Panc1 (cell line): ENCODE results near the gene RNF41. TPM values are rescaled to one million over a fixed set of nuclear protein-coding genes. Genes with fewer than 3 reads are reported as not detected.

Experiments used
- ATAC-seq: fragments of 200-7000 bp; cut with Tn5 transposase; 2 replicates; pipeline ENCODE4 v1.9.1; 2020; ENCODE audit warnings: mild to moderate bottlenecking, moderate library complexity
- BruUV-seq: library from RNA; stranded (reverse); fragments of 400-500 nt; replicated peaks from 2 replicates; lab custom pipeline; 2021; lab: Mats Ljungman, UMichigan
- CTCF ChIA-PET: fragments of 300-600 bp; sonication (Branson Sonifier 250); formaldehyde crosslinking; loops from one replicate; lab custom pipeline; 2022; ENCODE audit warnings: antibody characterized with exemption; lab: Charles Lee
- POLR2A ChIA-PET: fragments of 300-600 bp; sonication (Branson Sonifier 250); formaldehyde crosslinking; loops from one replicate; lab custom pipeline; 2022; ENCODE audit warnings: antibody characterized with exemption; lab: Charles Lee
- DNase-seq: peaks from one replicate; pipeline ENCODE4 v3.0.0-alpha.2; 2010; ENCODE audit warnings: low read depth, low spot score
- H3K27ac ChIP-seq: 2 replicates; pipeline ENCODE4 v1.5.1; 2011; ENCODE audit warnings: mild to moderate bottlenecking, low read length, inconsistent platforms
- H3K27me3 ChIP-seq: fragments of 200-500 bp; sonication (Bioruptor generic); 2 replicates; pipeline ENCODE4 v1.6.0; 2014; ENCODE audit warnings: low read length, inconsistent platforms; ENCODE audit not compliant: control insufficient read depth, insufficient read depth
- H3K36me3 ChIP-seq: fragments of 200-500 bp; sonication (Bioruptor generic); 2 replicates; pipeline ENCODE4 v1.5.1; 2014; ENCODE audit warnings: inconsistent platforms, mild to moderate bottlenecking, low read length, moderate library complexity; ENCODE audit not compliant: control insufficient read depth, insufficient read depth
- H3K4me1 ChIP-seq: 2 replicates; pipeline ENCODE4 v1.5.1; 2011; ENCODE audit warnings: inconsistent platforms, mild to moderate bottlenecking, low read length, moderate library complexity; ENCODE audit not compliant: control insufficient read depth, insufficient read depth
- H3K4me3 ChIP-seq, 2 experiments: 2 replicates each; pipeline ENCODE4 v1.5.1; 2011 to 2012; ENCODE audit warnings: low read depth in 2 of 2, low read length in 2 of 2, mild to moderate bottlenecking in 2 of 2, inconsistent platforms in 1 of 2, moderate library complexity in 1 of 2
- H3K9me3 ChIP-seq: fragments of 200-500 bp; sonication (Bioruptor generic); 2 replicates; pipeline ENCODE4 v1.5.1; 2014; ENCODE audit warnings: low read depth, mild to moderate bottlenecking, inconsistent platforms, low read length, moderate library complexity; ENCODE audit not compliant: control insufficient read depth, insufficient read depth
- POLR2AphosphoS5 ChIP-seq: IDR thresholded peaks from 2 replicates; pipeline ENCODE4 v1.6.1; 2012; ENCODE audit warnings: mild to moderate bottlenecking, low read depth, low read length, moderate library complexity
- SIN3A ChIP-seq: IDR thresholded peaks from 2 replicates; pipeline ENCODE4 v1.6.1; 2012; ENCODE audit warnings: low read depth, mild to moderate bottlenecking, low read length, moderate library complexity, borderline replicate concordance; ENCODE audit not compliant: insufficient read depth
- TCF7L2 ChIP-seq: IDR thresholded peaks from 2 replicates; pipeline ENCODE4 v1.6.1; 2011; ENCODE audit warnings: mild to moderate bottlenecking, low read depth, low read length, inconsistent platforms
- in situ Hi-C: cut with HindIII; loops from 2 replicates; pipeline ENCODE4 v1.10.0; 2016; ENCODE audit warnings: low sequenced_read_pairs, low pct_unique_long_range_greater_than_20kb
- intact Hi-C: fragments of 100-400 bp; cut with micrococcal nuclease; formaldehyde crosslinking; loops from one replicate; pipeline ENCODE4 v1.10.0; 2022; ENCODE audit not compliant: unreplicated experiment
- total RNA-seq: library from RNA; stranded (reverse); gene quantifications from one replicate; pipeline ENCODE4 v1.2.1, GENCODE V29; 2021; ENCODE audit not compliant: unreplicated experiment
- TF ChIP-seq, protein P1 (sequence below): fragments of 450-650 bp; IDR thresholded peaks from 2 replicates; pipeline ENCODE4 v1.5.1; 2017; ENCODE audit warnings: mild to moderate bottlenecking
- TF ChIP-seq, protein P2 (sequence below), 2 experiments: IDR thresholded peaks; 2 replicates each; pipeline ENCODE4 v1.6.1; 2011 to 2012; ENCODE audit warnings: low read depth in 2 of 2, control low read depth in 1 of 2, low read length in 1 of 2, mild to moderate bottlenecking in 1 of 2, moderate library complexity in 1 of 2; ENCODE audit not compliant: insufficient read depth in 1 of 2

Gene RNF41
- total RNA-seq, 1 experiment from 2014 or later = 35.3 TPM

DNA sequence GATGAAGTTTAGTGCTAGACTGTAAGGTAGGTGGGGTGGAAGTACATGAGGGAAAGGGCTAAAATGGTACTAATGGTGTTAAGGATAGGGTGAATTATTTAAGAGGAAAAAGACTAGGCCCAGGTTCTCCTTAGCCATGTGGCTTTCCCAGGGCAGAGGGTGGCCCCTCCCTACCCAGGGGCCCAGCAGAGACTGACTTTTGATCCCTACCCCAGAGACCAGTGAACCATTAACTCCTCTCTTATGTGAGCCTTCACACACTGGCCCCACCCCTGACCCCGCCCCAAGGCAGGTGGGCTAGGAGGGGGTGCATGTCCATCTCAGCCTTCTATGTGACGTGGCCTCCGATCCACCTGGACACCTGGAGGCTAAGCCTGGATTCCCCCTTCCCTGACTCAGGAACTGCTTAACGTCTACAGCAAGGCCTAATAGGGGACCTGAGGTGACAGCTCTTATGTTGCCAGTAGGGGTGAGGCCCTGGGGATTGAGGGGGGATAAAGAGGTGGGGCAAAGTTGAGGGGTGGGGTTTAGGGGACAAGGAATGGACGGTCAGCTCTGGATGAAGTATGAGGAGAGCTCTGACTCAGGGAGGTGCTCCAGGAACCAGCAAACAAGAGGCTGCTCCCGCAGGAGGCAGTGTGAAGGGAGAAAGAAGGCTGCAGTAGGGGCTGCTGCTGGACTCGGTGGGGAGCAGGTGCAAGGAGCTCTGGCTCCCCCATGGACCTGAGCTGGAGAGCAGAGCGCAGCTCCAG is 8.9 kb upstream of the RNF41 start:
- no peaks in the 10 kb centered on the region for H3K27me3 ChIP-seq
- H3K4me1 ChIP-seq = no peaks in the 10 kb centered on the region
- CTCF ChIA-PET = interaction anchor here (0.5 kb wide), 1 partner anchor 48 kb away, joined by 3 read pairs; no protein-coding TSS in a partner anchor
- intact Hi-C loops (no loop called here), in situ Hi-C loops (no loop called here)
- POLR2A ChIA-PET = interaction anchor here (0.6 kb wide), 1 partner anchor 103 kb away, joined by 6 read pairs; no protein-coding TSS in a partner anchor
- ATAC-seq (peak; percentile 33), DNase-seq (no peak)
- no peaks in the 10 kb centered on the region for H3K36me3 ChIP-seq
- no TSS peak for BruUV-seq
- H3K27ac ChIP-seq = no peak overlapping the region
- no peaks in the 10 kb centered on the region for H3K9me3 ChIP-seq
- H3K4me3 ChIP-seq = no peak overlapping the region
- TF ChIP-seq, protein P1, sequence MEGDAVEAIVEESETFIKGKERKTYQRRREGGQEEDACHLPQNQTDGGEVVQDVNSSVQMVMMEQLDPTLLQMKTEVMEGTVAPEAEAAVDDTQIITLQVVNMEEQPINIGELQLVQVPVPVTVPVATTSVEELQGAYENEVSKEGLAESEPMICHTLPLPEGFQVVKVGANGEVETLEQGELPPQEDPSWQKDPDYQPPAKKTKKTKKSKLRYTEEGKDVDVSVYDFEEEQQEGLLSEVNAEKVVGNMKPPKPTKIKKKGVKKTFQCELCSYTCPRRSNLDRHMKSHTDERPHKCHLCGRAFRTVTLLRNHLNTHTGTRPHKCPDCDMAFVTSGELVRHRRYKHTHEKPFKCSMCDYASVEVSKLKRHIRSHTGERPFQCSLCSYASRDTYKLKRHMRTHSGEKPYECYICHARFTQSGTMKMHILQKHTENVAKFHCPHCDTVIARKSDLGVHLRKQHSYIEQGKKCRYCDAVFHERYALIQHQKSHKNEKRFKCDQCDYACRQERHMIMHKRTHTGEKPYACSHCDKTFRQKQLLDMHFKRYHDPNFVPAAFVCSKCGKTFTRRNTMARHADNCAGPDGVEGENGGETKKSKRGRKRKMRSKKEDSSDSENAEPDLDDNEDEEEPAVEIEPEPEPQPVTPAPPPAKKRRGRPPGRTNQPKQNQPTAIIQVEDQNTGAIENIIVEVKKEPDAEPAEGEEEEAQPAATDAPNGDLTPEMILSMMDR = no peak
- TF ChIP-seq POLR2AphosphoS5 (no peak), TCF7L2 (no peak)

DNA sequence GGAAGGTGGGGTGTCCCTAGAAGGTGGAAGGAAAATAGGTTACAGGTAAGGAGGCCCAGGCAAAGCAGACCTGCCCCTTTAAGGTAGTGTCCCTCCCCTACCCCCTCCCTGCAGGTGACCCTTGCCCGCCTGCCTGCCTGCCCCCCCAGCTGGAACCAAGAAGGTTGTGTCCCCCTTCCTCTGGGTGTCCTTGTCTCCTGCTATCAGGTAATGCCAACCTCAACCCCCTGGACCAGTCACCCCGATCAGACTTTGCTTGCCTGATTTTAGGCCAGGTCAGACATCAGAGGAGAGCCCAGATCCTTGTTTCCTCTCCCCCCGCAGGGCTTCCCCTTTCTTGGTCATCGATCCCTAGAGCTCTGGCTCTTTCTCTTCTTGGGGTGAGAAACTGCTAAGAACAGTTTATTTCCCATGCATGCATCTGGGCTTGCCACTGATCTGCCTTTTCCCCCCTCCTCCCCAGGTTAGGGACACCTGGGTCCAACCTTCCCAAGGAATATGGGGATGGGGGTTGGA is 8.3 kb upstream of the RNF41 start, which contains the start of gene SLC39A5:
SLC39A5 (plus strand) TSS at position 136 of the 516 bp plus-strand sequence. CDS start 1,224 bp downstream, outside the sequence.
- POLR2A ChIA-PET = interaction anchor here (0.6 kb wide), 1 partner anchor 103 kb away, joined by 6 read pairs; no protein-coding TSS in a partner anchor
- DNase-seq (no peak), ATAC-seq (no peak)
- peaks cover 5% of the 10 kb centered on the region for H3K4me1 ChIP-seq
- no peaks in the 10 kb centered on the region for H3K27me3 ChIP-seq
- H3K4me3 ChIP-seq = no peak within 1 kb of the TSS
- CTCF ChIA-PET = interaction anchor here (0.6 kb wide), 1 partner anchor 21 kb away, joined by 8 read pairs; no protein-coding TSS in a partner anchor
- H3K9me3 ChIP-seq = no peaks in the 10 kb centered on the region
- no peaks in the 10 kb centered on the region for H3K36me3 ChIP-seq
- BruUV-seq = no TSS peak
- TF ChIP-seq TCF7L2 (no peak), SIN3A (no peak), POLR2AphosphoS5 (no peak)
- TF ChIP-seq, protein P1 = no peak
- TF ChIP-seq, protein P2, sequence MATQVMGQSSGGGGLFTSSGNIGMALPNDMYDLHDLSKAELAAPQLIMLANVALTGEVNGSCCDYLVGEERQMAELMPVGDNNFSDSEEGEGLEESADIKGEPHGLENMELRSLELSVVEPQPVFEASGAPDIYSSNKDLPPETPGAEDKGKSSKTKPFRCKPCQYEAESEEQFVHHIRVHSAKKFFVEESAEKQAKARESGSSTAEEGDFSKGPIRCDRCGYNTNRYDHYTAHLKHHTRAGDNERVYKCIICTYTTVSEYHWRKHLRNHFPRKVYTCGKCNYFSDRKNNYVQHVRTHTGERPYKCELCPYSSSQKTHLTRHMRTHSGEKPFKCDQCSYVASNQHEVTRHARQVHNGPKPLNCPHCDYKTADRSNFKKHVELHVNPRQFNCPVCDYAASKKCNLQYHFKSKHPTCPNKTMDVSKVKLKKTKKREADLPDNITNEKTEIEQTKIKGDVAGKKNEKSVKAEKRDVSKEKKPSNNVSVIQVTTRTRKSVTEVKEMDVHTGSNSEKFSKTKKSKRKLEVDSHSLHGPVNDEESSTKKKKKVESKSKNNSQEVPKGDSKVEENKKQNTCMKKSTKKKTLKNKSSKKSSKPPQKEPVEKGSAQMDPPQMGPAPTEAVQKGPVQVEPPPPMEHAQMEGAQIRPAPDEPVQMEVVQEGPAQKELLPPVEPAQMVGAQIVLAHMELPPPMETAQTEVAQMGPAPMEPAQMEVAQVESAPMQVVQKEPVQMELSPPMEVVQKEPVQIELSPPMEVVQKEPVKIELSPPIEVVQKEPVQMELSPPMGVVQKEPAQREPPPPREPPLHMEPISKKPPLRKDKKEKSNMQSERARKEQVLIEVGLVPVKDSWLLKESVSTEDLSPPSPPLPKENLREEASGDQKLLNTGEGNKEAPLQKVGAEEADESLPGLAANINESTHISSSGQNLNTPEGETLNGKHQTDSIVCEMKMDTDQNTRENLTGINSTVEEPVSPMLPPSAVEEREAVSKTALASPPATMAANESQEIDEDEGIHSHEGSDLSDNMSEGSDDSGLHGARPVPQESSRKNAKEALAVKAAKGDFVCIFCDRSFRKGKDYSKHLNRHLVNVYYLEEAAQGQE (IDR thresholded peaks at IDR 0.05; ENCODE audit: insufficient read depth in 1 of 2, low read depth in 2 of 2, low read length in 1 of 2) = no peak
- intact Hi-C loops (no loop called here), in situ Hi-C loops (no loop called here)
- no peak within 1 kb of the TSS for H3K27ac ChIP-seq
